Hepatocyte (in vitro differentiated cells): ENCODE data around the gene DYNC1I1.

ENCODE experiments used
- EZH2 ChIP-seq: fragments of 200-600 bp; sonication (generic); IDR thresholded peaks from 2 replicates; pipeline ENCODE4 v1.6.1; 2016; ENCODE audit warnings: antibody characterized with exemption, mild to moderate bottlenecking, borderline replicate concordance
- EZH2phosphoT487 ChIP-seq: fragments of 200-600 bp; sonication (generic); IDR thresholded peaks from one replicate; pipeline ENCODE4 v1.6.1; 2018; ENCODE audit warnings: antibody characterized with exemption, mild to moderate bottlenecking, low read depth, moderate library complexity; ENCODE audit not compliant: unreplicated experiment, severe bottlenecking
- TF ChIP-seq, protein P1 (sequence below): fragments of 200-600 bp; sonication (generic); IDR thresholded peaks from 2 replicates; pipeline ENCODE4 v1.5.1; 2016; ENCODE audit warnings: antibody characterized with exemption, mild to moderate bottlenecking; ENCODE audit not compliant: poor library complexity

DNA sequence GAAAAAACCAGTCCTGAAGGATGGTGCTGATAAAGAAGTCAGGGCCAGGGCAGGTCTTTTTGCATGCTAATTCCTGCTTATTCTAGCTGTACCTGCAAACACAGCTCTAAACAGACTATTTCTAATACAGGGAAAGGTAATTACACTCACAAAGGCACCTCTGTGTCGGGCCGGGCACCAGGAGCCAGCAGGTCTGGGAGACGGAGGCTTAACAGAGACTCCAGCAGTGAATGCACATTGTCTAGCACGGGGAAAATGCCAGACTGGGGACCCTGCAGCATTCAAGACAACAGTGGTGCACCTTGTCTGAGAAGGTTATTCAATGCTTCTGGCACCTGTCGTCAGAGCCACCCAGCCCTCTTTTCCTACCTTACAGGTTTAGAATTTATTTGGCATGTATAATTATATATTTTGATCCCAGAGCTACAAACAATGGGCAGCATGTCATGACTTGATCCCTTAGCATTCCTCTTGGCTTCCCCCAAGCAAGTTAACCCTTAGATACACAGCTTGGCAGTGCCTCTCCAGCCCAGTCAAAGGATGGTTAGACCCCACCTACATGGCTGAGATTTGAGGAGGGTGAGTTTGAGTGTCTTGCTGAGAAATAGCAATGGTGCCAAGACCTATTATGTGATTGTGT is 364.4 kb downstream of the DYNC1I1 start:
- TF ChIP-seq EZH2 (no peak), EZH2phosphoT487 (no peak)
- TF ChIP-seq, protein P1, sequence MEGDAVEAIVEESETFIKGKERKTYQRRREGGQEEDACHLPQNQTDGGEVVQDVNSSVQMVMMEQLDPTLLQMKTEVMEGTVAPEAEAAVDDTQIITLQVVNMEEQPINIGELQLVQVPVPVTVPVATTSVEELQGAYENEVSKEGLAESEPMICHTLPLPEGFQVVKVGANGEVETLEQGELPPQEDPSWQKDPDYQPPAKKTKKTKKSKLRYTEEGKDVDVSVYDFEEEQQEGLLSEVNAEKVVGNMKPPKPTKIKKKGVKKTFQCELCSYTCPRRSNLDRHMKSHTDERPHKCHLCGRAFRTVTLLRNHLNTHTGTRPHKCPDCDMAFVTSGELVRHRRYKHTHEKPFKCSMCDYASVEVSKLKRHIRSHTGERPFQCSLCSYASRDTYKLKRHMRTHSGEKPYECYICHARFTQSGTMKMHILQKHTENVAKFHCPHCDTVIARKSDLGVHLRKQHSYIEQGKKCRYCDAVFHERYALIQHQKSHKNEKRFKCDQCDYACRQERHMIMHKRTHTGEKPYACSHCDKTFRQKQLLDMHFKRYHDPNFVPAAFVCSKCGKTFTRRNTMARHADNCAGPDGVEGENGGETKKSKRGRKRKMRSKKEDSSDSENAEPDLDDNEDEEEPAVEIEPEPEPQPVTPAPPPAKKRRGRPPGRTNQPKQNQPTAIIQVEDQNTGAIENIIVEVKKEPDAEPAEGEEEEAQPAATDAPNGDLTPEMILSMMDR, result no peak
